ENCODE data around the gene TARS2. TPM values are rescaled to one million over a fixed set of nuclear protein-coding genes. Genes with fewer than 3 reads are reported as not detected.

The TARS2 gene
- total RNA-seq, 4 donors from 2014 or later = 12.2 to 25.5 (median 18.6) TPM

- no peak for DNase-seq (ENCODE audit: low spot score in 2 of 2)
- peaks cover 0 to 96% (median 6%) of the 10 kb centered on the region in 3 donors for H3K36me3 ChIP-seq
- 88 to 94% methylated on average over 10 of the region's 10 CpGs for WGBS, 2 donors
- no peak overlapping the region for H3K27ac ChIP-seq
- H3K4me3 ChIP-seq = no peak overlapping the region
- H3K4me1 ChIP-seq = no peaks in the 10 kb centered on the region
- H3K9me3 ChIP-seq = no peaks in the 10 kb centered on the region
- TF ChIP-seq EP300 (IDR thresholded peaks at IDR 0.05) = no peak
- TF ChIP-seq CTCF (IDR thresholded peaks at IDR 0.05) = no peak
- no peak for TF ChIP-seq POLR2A (IDR thresholded peaks at IDR 0.05)
- H3K27me3 ChIP-seq = no peaks in the 10 kb centered on the region
Measured at GRCh38 chr1:150498342-150498741, 11.1 kb downstream of the TARS2 start.

- H3K36me3 ChIP-seq = peaks cover 0 to 84% (median 2%) of the 10 kb centered on the region in 3 donors
- DNase-seq (ENCODE audit: low spot score in 2 of 2) = no peak
- H3K9me3 ChIP-seq = no peaks in the 10 kb centered on the region
- peaks cover 0 to 23% (median 2%) of the 10 kb centered on the region in 4 donors for H3K4me1 ChIP-seq
- no peak overlapping the region for H3K27ac ChIP-seq
- TF ChIP-seq CTCF (IDR thresholded peaks at IDR 0.05) (no peak), EP300 (IDR thresholded peaks at IDR 0.05) (no peak), POLR2A (IDR thresholded peaks at IDR 0.05) (no peak)
- H3K4me3 ChIP-seq = no peak overlapping the region
- no peaks in the 10 kb centered on the region for H3K27me3 ChIP-seq
- WGBS, 2 donors = 70 to 77% methylated on average over 6 of the region's 6 CpGs
Measured at GRCh38 chr1:150505431-150505830, 18.2 kb downstream of the TARS2 start.

GRCh38 chr1:150507912-150508864 is 21.0 kb downstream of the TARS2 start, which contains the start of gene ECM1:
ECM1 (plus strand) TSS chr1:150508109; CDS start chr1:150508210, 101 bp downstream.
- peaks cover 0 to 88% (median 0%) of the 10 kb centered on the region in 3 donors for H3K36me3 ChIP-seq
- peak in 1 of 2 donors; percentile 38 for TF ChIP-seq POLR2A (IDR thresholded peaks at IDR 0.05)
- TF ChIP-seq CTCF (IDR thresholded peaks at IDR 0.05) = no peak
- 38 to 42% methylated on average over 7 of the region's 7 CpGs for WGBS, 2 donors
- peak within 1 kb of the TSS in 1 of 4 donors; percentile 35 for H3K4me3 ChIP-seq
- H3K9me3 ChIP-seq = no peaks in the 10 kb centered on the region
- H3K27ac ChIP-seq = peak within 1 kb of the TSS in 2 of 4 donors; percentile 62 to 73
- peaks cover 0 to 23% (median 2%) of the 10 kb centered on the region in 4 donors for H3K4me1 ChIP-seq
- no peaks in the 10 kb centered on the region for H3K27me3 ChIP-seq
- peak; percentile 27 to 63 for DNase-seq (ENCODE audit: low spot score in 2 of 2)

GRCh38 chr1:150508982-150509381 is 21.8 kb downstream of the TARS2 start:
- Histone ChIP-seq H3K36me3 (peaks cover 0 to 86% (median 0%) of the 10 kb centered on the region in 3 donors), H3K27me3 (no peaks in the 10 kb centered on the region), H3K27ac (peak overlapping the region in 2 of 4 donors; percentile 62 to 73), H3K4me3 (peak overlapping the region in 1 of 4 donors; percentile 35), H3K9me3 (no peaks in the 10 kb centered on the region), H3K4me1 (peaks cover 0 to 23% (median 2%) of the 10 kb centered on the region in 4 donors)
- WGBS, 2 donors = 69 to 72% methylated on average over 4 of the region's 4 CpGs
- TF ChIP-seq CTCF (IDR thresholded peaks at IDR 0.05) (no peak), EP300 (IDR thresholded peaks at IDR 0.05) (no peak), POLR2A (IDR thresholded peaks at IDR 0.05) (no peak)
- no peak for DNase-seq (ENCODE audit: low spot score in 2 of 2)

- H3K4me1 ChIP-seq = peaks cover 0 to 38% (median 10%) of the 10 kb centered on the region in 4 donors
- no peak for DNase-seq (ENCODE audit: low spot score in 2 of 2)
- 85 to 92% methylated on average over 12 of the region's 12 CpGs for WGBS, 2 donors
- no peak overlapping the region for H3K27ac ChIP-seq
- H3K4me3 ChIP-seq = no peak overlapping the region
- no peaks in the 10 kb centered on the region for H3K9me3 ChIP-seq
- peaks cover 0 to 61% (median 0%) of the 10 kb centered on the region in 3 donors for H3K36me3 ChIP-seq
- TF ChIP-seq POLR2A (IDR thresholded peaks at IDR 0.05) = no peak
- TF ChIP-seq CTCF (IDR thresholded peaks at IDR 0.05) = no peak
- TF ChIP-seq EP300 (IDR thresholded peaks at IDR 0.05) = no peak
- no peaks in the 10 kb centered on the region for H3K27me3 ChIP-seq
Measured at GRCh38 chr1:150511551-150511950, 24.3 kb downstream of the TARS2 start.

All from tibial nerve (tissue), 4 donors.